Superior temporal gyrus (tissue), 1 donor: ENCODE measurements around the gene PDIA6.

Experiments
- DNase-seq: peaks from one replicate; pipeline ENCODE4 v3.0.0-alpha.2; 2016; ENCODE audit errors: extremely low spot score

Gene PDIA6

DNA sequence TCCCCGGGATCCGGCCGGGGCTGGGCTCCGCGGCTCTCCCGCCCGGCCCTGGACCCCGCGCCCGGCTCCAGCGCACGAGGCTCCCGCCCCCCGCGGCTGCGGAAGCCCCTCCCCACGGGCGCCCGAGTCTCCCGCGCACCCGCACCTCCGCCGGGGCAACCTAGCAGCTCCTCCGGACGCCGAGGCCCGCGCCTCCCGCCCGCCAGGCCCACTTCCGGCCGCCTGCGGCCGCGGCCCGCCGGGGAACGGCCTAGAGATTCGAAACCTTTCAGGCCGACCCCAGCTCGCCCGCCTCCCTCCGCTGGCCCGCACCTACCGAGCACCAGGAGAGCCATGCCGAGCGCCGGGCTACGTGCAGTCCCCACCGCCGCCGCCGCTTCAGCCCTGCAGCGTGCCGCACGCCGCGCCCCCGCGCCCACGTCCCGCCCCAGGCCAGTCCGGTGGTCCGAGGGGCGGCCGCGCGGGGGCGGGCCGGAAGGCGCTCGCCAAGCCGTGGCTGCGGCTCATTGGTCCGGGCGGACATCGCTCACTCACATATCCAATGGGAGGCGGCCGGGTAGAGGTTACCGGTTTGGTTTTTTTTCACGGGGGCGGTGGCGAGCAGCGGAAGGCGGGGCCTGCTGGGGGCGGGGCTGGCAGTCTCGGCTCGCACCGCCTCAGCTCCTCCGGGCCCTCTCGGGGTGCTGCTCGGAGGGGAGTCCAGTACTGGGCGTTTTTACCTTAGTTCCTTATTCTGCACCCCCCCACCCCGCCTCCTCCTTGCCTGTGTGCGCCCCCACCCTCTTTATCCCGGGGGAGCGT lies at the start of gene PDIA6:
PDIA6 (minus strand) TSS at position 424 of the 801 bp plus-strand sequence; CDS start at position 335, 89 bp downstream.
- peak; percentile 96 for DNase-seq

- no peak for DNase-seq
These were observed 49.7 kb upstream of the PDIA6 start for GRCh38 chr2:10862330-10862729.

DNA sequence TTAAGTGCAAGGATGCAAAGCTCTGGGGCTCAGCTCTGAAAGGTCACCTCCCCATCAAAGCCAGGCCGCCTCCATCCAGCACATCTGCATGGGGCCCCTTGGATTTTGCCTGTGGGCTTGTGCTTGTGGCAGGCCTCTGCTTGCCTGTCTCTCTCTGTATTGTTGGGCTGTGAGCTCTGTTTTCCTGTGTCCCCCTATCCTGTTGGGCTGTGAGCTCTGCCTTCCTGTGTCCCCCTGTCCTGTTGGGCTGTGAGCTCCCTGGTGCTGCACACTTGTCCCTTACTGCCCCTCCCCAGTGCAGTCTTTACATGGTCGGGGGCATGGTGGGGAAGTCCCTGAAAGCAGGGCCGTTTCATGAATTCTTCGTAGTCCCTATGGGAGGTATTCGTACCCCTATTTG lies 49.2 kb upstream of the PDIA6 start:
- DNase-seq = no peak

- no peak for DNase-seq
These were observed 48.3 kb upstream of the PDIA6 start for GRCh38 chr2:10860814-10861325.

DNA sequence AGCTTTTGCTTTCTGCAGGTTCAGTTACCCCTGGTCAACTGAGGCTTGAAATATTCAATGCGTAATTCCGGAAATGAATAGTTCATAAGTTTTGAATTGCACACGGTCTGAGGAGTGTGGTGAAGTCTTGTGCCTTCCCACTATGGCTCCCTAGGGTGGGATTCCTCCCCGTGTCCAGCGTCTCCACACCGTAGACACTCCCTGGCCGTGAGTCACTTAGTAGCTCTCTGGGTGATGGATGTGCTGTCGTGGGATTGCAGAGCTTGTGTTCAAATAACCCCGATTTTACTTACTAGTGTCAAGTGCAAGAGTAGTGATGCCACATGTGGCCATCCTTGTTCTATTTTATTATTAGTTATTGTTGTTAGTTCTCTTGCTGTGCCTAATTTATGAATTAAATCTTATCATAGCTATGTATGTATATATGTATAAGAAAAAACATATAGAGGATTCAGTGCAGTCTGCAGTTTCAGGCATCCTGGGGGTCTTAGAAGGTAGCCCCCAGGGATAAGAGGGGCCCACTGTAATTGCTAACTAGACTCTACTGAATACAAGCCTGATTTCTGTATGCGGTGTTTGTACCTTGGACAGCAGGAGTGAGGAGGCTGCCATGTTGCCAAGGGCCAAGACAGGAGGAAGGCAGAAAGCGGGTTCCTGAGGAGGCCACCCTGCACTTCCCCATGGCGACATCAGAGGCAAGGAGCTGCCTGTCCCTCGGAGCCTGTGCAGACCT lies 47.7 kb upstream of the PDIA6 start:
- DNase-seq = no peak

DNA sequence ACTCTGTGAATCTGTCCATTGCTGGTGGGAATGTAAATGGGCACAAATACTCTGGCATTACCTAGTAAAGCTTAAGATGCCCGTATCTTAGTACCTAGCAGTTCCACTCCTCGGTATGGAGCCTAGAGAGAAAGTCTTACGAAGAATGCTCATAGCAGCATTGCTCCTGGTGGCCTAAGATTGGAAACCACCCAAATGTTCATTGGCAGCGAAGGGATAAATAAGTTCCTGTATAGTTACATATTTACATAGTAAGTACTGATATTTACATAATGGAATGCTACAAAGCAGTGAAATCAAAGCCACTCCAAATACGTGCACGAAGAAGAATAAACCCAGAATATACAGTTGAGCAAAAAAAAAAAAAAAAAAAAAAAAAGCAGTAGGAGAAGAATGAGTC lies 46.7 kb upstream of the PDIA6 start:
- DNase-seq = no peak

GRCh38 chr2:10848541-10848940 lies 36.0 kb upstream of the PDIA6 start:
- no peak for DNase-seq

GRCh38 chr2:10847008-10847407 lies 34.4 kb upstream of the PDIA6 start:
- DNase-seq = no peak

GRCh38 chr2:10846110-10846861 lies 33.7 kb upstream of the PDIA6 start:
- peak; percentile 63 for DNase-seq

- DNase-seq = no peak
These were observed 33.1 kb upstream of the PDIA6 start for GRCh38 chr2:10845640-10846039.

GRCh38 chr2:10844097-10844496 lies 31.5 kb upstream of the PDIA6 start:
- peak; percentile 44 for DNase-seq

DNA sequence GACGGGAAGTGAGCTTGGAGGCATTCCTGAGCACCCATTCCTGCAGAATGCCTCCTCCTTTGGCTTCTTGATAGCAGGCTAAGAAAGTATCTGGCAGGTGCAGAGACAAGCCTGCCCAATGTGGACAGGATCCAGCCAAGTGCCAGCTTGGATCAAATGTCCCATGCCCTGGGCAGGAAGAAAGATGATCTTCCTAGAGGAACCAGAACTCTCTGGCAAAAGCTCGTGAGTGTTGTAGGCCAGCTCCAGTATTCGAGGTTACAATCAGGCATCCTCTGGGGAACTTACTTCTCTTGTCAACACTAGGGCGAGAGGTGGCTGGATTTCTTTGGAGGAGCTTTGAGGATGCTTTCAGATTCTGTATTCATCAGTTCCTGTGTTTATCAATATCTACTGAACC lies 29.9 kb upstream of the PDIA6 start:
- no peak for DNase-seq

GRCh38 chr2:10841547-10842219 lies 29.1 kb upstream of the PDIA6 start:
- DNase-seq = no peak

GRCh38 chr2:10839813-10840212 lies 27.2 kb upstream of the PDIA6 start:
- no peak for DNase-seq

GRCh38 chr2:10838734-10839133 lies 26.1 kb upstream of the PDIA6 start:
- DNase-seq = no peak

GRCh38 chr2:10837298-10838266 lies 25.0 kb upstream of the PDIA6 start:
- DNase-seq = peak; percentile 33

DNA sequence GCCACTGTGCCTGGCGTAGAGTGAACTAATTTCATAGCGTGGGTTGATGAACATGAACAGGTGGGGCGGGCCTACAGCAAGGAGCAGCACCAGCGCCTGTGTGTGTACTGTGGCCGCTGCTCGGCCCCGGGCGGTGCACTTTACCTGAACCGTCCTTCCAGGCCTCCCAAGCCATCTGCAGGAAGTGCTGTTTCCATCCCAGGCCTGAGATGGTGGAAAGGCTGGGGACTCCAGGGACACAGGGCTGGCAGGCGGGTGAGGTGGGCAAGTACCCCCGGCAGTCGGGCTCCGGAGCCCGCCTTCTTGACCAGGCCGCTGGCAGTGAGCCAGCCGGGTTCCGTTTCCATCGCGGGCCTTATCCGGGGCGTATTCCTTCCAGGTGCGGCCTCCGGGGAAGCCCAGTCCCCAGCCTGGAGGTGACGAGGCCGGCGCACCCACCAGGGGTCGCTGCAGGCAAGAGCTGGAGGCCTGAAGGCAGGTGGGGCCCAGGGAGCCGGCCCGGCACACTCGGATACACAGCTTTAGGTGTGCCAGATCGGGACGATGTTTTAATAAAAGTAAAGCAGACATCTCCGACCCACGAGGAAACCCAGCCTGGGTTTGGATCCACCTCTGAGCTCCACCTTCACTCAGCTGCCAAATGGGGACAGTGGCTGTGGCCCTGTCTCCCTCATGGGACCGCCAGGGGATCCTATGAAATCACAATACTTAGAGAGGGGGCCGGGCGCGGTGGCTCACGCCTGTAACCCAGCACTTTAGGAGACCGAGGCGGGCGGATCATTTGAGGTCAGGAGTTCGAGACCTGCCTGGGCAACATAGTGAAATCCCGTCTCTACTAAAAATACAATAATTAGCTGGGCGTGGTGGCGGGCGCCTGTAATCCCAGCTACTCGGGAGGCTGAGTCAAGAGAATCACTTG lies 22.7 kb upstream of the PDIA6 start:
- DNase-seq = peak; percentile 56

DNA sequence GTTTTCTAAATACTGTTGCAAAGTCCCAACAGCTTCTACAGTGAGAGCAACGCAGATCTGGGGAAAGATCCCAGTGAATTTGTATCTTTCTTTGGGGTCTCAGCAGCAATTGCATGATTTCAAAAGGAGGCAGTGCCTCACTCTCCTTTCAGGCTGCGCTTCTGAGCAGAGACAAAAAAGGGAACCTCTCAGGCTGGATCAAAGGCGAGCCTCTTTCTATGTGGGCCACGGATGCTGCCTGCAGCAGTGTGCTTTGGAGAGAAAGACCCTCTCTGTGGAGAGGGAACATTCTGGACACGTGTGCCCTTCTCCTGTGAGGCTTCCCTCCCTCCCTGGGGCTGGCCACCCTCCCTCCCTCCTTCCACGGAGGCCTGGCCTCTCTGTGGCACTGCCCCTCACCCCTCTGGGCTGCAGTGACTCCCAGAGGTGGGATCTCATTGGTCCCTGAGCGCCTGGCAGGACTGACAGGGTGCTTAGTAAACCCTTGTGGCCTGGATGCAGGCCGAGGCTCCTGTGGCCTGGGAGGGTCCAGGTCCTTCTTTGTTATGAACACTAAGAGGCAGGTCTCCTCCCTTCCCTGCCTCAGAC lies 21.6 kb upstream of the PDIA6 start:
- DNase-seq = no peak

DNA sequence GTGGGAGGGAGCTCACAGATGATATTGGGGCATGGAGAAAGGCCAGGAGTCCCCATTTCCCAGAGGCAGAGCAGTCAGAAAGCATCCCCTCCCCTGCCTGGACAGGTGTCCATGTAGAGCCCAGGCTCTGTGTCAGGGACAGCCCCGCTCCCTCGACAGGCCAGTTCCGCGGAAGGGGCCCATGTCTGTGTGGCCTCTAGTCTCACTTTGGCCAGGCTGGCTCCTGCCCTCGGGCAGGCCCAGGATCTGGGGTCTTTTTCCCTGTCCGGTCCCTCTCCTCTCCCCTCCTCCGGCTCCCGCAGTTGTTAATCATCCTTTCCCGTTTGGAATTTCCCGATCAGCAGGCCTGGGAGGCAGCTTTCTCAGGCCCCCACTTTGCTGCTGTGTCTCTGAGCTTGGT lies 20.4 kb upstream of the PDIA6 start:
- DNase-seq = no peak
